ENCODE measurements around the gene ADRB1. TPM values are rescaled to one million over a fixed set of nuclear protein-coding genes. Genes with fewer than 3 reads are reported as not detected.

The ADRB1 gene
- total RNA-seq, 4 donors from 2014 or later, result 0.34 to 4.9 (median 2.8) TPM

- TF ChIP-seq, protein P1, sequence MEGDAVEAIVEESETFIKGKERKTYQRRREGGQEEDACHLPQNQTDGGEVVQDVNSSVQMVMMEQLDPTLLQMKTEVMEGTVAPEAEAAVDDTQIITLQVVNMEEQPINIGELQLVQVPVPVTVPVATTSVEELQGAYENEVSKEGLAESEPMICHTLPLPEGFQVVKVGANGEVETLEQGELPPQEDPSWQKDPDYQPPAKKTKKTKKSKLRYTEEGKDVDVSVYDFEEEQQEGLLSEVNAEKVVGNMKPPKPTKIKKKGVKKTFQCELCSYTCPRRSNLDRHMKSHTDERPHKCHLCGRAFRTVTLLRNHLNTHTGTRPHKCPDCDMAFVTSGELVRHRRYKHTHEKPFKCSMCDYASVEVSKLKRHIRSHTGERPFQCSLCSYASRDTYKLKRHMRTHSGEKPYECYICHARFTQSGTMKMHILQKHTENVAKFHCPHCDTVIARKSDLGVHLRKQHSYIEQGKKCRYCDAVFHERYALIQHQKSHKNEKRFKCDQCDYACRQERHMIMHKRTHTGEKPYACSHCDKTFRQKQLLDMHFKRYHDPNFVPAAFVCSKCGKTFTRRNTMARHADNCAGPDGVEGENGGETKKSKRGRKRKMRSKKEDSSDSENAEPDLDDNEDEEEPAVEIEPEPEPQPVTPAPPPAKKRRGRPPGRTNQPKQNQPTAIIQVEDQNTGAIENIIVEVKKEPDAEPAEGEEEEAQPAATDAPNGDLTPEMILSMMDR (IDR thresholded peaks at IDR 0.05; ENCODE audit: low read depth), result no peak
Measured at GRCh38 chr10:114068054-114068707, 24.5 kb downstream of the ADRB1 start.

GRCh38 chr10:114070710-114071109 lies 27.0 kb downstream of the ADRB1 start:
- TF ChIP-seq, protein P1 (IDR thresholded peaks at IDR 0.05; ENCODE audit: low read depth), result no peak

DNA sequence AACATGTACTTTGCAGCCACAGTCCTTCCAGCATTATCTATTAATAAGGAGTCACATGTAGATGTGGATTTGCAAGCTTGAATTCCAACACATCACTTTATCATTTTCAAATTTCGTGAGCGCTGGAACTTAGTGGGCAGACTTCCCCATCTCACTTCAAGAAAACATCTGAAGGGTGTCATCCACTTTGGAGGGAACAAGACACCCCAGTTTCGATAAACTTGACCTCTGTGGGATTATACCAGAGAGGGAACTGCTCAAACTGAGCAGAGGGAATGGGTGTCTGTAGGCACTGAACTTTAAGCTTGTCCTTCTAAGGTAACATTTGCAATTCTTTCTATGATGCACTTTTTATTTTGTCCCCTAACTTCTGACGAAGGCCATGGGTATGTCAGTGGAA lies 27.5 kb downstream of the ADRB1 start:
- TF ChIP-seq, protein P1 (IDR thresholded peaks at IDR 0.05; ENCODE audit: low read depth), result no peak

DNA sequence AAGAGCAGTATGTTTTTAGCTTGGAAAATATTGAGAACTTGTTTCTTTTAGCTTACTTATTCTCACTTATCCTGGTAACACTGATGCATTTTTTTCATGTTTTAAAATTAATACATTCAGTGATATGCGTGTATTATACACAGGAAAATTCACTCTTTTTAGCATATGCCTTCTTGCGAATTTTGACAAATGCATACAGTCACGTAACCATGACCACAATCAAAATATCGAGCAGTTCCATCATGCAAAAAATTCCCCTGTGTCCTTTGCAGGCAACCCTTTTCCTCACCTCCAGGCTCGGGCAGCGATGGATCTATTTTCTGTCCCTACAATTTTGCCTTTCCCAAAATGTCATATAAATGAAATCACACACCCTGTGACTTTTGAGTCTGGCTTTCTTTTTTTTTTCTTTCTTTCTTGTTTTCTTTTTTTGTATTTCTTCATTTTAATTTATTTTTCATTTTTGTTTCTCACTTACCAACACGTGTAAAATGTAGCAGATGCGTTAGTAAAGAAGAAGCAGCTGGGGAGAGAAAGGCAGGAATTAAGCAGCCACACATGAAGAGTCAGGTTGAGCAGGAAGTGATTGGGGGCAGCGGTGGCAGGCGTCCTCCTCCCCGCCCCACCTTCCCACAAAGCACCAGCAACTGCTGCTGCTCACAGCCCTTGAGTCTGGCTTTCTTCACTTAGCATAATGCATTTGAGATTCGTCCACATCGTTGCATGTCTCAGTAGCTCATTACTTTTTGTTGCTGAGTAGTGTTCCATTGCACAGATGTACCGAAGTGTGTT lies 29.9 kb downstream of the ADRB1 start:
- TF ChIP-seq, protein P1 (IDR thresholded peaks at IDR 0.05; ENCODE audit: low read depth), result no peak

- TF ChIP-seq, protein P1 (IDR thresholded peaks at IDR 0.05; ENCODE audit: low read depth), result no peak
Measured at GRCh38 chr10:114075093-114075492, 31.4 kb downstream of the ADRB1 start.

DNA sequence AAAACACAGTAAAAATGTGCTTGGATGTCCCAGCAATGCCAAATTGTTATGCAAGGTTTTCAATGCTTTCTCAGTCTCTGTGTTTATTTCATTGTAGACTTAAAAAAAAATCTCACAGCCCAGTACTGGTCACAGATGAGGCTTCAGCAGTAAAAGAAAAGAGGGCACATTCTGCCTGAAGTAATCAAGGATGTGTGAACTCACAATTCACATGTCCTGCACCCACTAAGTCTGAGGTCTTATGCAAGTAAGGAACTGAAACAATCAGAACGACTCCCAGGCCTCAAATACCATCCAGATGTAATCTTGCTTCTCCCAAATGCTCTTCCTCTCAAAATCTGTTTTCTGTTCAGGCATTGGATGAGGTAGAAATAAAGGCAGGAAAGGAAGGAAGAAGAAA lies 33.7 kb downstream of the ADRB1 start:
- TF ChIP-seq, protein P1 (IDR thresholded peaks at IDR 0.05; ENCODE audit: low read depth), result no peak

- TF ChIP-seq, protein P1 (IDR thresholded peaks at IDR 0.05; ENCODE audit: low read depth), result no peak
Measured at GRCh38 chr10:114077815-114078219, 34.2 kb downstream of the ADRB1 start.
